ENCODE results near the gene WDR5B. TPM values are rescaled to one million over a fixed set of nuclear protein-coding genes. Genes with fewer than 3 reads are reported as not detected.

The WDR5B gene
- total and polyA plus RNA-seq, 10 of the 15 experiments (the other 5 are each of a cell fraction or from before 2014, with no cell fraction given) = 1.7 to 7.9 (median 3.3) TPM

DNA sequence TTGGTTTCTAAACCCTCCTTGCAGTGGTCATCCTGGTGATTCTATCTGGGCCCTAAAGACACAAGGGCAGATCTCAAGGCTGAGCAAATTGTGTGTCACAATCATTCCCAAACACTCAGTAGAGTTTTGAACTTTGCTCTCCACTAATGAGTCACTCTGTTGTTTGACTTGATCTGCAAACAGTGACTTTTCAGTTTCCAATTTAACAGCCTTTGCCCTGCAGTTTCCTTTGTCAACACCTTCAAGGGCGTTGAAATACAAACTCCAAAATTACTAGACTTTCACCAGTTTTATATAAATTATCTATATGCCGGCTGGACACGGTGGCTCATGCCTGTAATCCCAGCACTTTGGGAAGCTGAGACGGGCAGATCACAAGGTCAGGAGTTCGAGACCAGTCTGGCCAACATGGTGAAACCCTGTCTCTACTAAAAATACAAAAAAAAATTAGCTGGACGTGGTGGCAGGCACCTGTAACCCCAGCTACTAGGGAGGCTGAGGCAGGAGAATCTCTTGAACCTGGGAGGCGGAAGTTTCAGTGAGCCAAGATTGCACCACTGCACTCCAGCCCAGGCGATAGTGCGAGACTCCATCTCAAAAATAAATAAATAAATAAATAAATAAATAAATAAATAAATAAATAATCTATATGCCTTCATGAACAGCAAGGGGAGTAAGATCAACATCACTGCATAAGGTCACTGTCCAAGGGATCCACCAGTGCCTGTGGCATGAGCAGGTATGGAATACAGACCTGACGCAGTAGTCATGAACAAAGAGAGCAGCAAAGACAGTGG lies 50.1 kb downstream of the WDR5B start (continued):
- TF ChIP-seq, protein P1, sequence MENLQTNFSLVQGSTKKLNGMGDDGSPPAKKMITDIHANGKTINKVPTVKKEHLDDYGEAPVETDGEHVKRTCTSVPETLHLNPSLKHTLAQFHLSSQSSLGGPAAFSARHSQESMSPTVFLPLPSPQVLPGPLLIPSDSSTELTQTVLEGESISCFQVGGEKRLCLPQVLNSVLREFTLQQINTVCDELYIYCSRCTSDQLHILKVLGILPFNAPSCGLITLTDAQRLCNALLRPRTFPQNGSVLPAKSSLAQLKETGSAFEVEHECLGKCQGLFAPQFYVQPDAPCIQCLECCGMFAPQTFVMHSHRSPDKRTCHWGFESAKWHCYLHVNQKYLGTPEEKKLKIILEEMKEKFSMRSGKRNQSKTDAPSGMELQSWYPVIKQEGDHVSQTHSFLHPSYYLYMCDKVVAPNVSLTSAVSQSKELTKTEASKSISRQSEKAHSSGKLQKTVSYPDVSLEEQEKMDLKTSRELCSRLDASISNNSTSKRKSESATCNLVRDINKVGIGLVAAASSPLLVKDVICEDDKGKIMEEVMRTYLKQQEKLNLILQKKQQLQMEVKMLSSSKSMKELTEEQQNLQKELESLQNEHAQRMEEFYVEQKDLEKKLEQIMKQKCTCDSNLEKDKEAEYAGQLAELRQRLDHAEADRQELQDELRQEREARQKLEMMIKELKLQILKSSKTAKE (IDR thresholded peaks at IDR 0.05; ENCODE audit: low read depth, poor library complexity, severe bottlenecking) = peak; percentile 48
- TF ChIP-seq ATF7 (IDR thresholded peaks at IDR 0.05; ENCODE audit: low read depth) (peak; percentile 70; the same call in 1 of the 2 replicates), BHLHE40 (IDR thresholded peaks at IDR 0.05; ENCODE audit: borderline replicate concordance in 1 of 2, low read depth in 2 of 2, low read length in 1 of 2) (peak in 1 of 2 experiments; percentile 44; a peak in 1 of 4 replicates), NR2F1 (conservative IDR thresholded peaks at IDR 0.05) (peak; percentile 93), EP300 (IDR thresholded peaks at IDR 0.05; ENCODE audit: borderline replicate concordance in 1 of 2, control insufficient read depth in 1 of 2, low read depth in 2 of 2, low read length in 2 of 2) (peak; percentile 35 to 77; a peak in 2 of 4 replicates), MEF2A (IDR thresholded peaks at IDR 0.05; ENCODE audit: insufficient read depth, low read depth, low read length) (0 out of 2 replicates have a peak, but pooled peaks have one; percentile 11), FOXK2 (IDR thresholded peaks at IDR 0.05) (peak; percentile 54; the same call in 1 of the 2 replicates), BACH1 (IDR thresholded peaks at IDR 0.05; ENCODE audit: borderline replicate concordance) (peak; percentile 68; the same call in 1 of the 2 replicates), NR2C1 (IDR thresholded peaks at IDR 0.05) (peak; percentile 71; the same call in 1 of the 2 replicates), NBN (IDR thresholded peaks at IDR 0.05) (peak; percentile 50; the same call in 1 of the 2 replicates), SRF (IDR thresholded peaks at IDR 0.05; ENCODE audit: low read depth in 2 of 2, low read length in 2 of 2) (0 out of 4 replicates have a peak, but pooled peaks of 1 of the 2 experiments have one; percentile 3), JUNB (IDR thresholded peaks at IDR 0.05) (peak; percentile 85), ETV6 (conservative IDR thresholded peaks at IDR 0.05 in 1 of 2, IDR thresholded peaks at IDR 0.05 in 1 of 2; ENCODE audit: borderline replicate concordance in 1 of 2, low read depth in 1 of 2) (peak in 1 of 2 experiments; percentile 18; a peak in 1 of 4 replicates)
- TF ChIP-seq, protein P2, sequence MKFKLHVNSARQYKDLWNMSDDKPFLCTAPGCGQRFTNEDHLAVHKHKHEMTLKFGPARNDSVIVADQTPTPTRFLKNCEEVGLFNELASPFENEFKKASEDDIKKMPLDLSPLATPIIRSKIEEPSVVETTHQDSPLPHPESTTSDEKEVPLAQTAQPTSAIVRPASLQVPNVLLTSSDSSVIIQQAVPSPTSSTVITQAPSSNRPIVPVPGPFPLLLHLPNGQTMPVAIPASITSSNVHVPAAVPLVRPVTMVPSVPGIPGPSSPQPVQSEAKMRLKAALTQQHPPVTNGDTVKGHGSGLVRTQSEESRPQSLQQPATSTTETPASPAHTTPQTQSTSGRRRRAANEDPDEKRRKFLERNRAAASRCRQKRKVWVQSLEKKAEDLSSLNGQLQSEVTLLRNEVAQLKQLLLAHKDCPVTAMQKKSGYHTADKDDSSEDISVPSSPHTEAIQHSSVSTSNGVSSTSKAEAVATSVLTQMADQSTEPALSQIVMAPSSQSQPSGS (IDR thresholded peaks at IDR 0.05; ENCODE audit: low read length) = peak; percentile 68

Measured in GM12878 (cell line).